Bone marrow (tissue), 2 donors: Measurements from ENCODE around the gene POTEH.
"Not testable (repeated sequence)": the region's sequence is repeated elsewhere in the genome, so short reads cannot be mapped to it uniquely, and the experiment has no call there.

ENCODE experiments used
- DNase-seq, 2 donors: peaks; one replicate each; lab custom pipeline; 2025; lab: John Stamatoyannopoulos, UW

The POTEH gene

GRCh38 chr22:15738157-15738908, 48.5 kb downstream of the POTEH start:
- DNase-seq, result not testable (repeated sequence)

DNA sequence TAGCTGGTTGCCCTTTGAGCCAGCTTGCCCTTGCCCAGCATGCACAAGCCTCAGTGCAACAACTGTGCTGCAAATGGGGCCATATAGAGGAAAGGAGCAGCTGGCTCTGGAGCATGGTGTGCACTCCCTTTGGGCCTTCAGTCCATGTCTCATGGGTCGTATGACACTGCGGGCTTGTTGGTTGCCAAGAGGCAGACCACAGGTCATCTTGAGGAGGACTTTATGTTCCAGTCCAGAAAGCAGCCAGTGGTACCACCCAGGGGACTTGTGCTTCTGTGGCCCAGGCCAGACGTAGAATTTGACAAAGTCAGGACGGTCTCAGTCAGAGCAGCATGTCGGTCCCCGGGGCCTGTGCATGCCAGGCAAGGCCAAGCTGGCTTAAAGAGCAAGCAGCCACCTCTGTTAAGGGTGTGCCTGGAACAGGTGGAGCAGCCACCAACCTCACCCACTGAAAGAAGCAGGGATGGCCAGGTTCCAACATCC, 49.1 kb downstream of the POTEH start:
- DNase-seq, result not testable (repeated sequence)

DNA sequence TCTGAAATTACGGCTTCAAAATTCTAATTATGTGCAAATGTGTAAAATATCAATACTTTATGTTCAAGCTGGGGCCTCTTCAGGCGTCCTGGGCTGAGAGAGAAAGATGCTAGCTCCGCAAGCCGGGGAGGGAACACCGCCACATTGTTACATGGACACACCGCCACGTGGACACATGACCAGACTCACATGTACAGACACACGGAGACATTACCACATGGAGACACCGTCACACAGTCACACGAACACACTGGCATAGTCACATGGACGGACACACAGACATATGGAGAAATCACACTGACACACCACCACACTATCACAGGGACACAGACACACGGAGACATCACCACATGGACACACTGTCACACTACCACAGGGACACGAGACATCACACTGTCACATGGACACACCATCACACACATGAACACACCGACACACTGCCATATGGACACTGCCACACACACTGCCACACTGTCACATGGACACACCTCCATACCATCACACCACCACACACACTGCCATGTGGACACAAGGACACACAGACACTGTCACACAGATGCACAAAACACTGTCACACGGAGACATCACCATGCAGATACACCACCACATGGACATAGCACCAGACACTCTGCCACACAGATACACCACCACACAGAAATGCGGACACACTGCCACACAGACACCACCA, 58.0 kb downstream of the POTEH start:
- DNase-seq, result not testable (repeated sequence)

- not testable (repeated sequence) for DNase-seq
Measured at GRCh38 chr22:15749181-15749970, 59.5 kb downstream of the POTEH start.

GRCh38 chr22:15759443-15760097, 69.7 kb downstream of the POTEH start:
- not testable (repeated sequence) for DNase-seq

- not testable (repeated sequence) for DNase-seq
Measured at GRCh38 chr22:15760388-15761150, 70.7 kb downstream of the POTEH start.

DNA sequence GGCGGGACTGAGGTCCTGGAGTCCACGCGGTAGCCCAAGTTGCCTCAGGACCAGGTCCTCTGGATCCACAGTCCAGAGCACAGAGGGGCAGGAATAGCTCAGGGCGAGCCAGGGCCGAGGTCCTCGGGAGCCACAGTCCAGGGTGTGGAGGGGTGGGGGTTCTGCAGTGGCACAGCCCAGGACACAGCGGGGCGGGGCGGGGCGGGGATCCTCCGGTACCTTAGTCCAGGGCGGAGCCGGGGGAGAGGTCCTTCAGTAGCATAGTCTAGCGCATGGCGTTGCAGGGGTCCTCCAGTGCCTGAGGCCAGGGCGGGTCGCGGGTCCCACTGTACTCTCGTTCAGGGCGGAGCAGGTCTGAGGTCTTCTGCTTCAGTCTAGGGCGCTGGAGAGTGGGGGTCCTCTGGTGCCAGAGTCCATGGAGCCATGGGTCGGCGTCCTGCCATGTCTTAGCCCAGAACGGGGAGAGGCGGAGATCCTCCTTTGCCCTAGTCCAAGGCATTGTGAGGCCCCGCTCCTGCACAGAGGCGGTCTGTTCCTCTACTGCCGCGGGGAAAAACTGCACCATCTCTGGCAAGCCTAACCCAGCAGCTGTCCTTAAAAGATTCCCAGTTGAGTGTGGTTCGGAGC, 71.4 kb downstream of the POTEH start:
- DNase-seq, result not testable (repeated sequence)

GRCh38 chr22:15763559-15763958, 73.7 kb downstream of the POTEH start:
- DNase-seq, result not testable (repeated sequence)
